HEK293 (cell line): ENCODE measurements around the gene FAM83C.

Experiments
- CTCF ChIA-PET: fragments of 350-600 bp; formaldehyde crosslinking; extraction: SDS; loops from one replicate; lab custom pipeline; 2021; ENCODE audit warnings: antibody characterized with exemption; lab: Yijun Ruan, JAX
- POLR2A ChIA-PET: fragments of 300-600 bp; formaldehyde crosslinking; extraction: SDS; loops from one replicate; lab custom pipeline; 2020; ENCODE audit warnings: antibody characterized with exemption, inconsistent platforms; lab: Yijun Ruan, JAX
- H3K27ac ChIP-seq: fragments of 200-500 bp; sonication (Bioruptor generic); 2 replicates; pipeline ENCODE4 v1.5.1; 2014; ENCODE audit warnings: low read depth, low read length, control low read depth, inconsistent platforms; ENCODE audit errors: extremely low read depth
- H3K36me3 ChIP-seq, 2 experiments: fragments of 200-500 bp in 1 of 2; sonication (Bioruptor generic) in 1 of 2; 1 replicate in 1 of 2; 2 replicates in 1 of 2; pipeline ENCODE4 v1.5.1; 2014 to 2017; ENCODE audit warnings: inconsistent platforms in 2 of 2, low read length in 2 of 2; ENCODE audit not compliant: control insufficient read depth in 2 of 2, insufficient read depth in 1 of 2
- H3K4me1 ChIP-seq: fragments of 200-500 bp; sonication (Bioruptor generic); 2 replicates; pipeline ENCODE4 v1.5.1; 2014; ENCODE audit warnings: mild to moderate bottlenecking, low read length, inconsistent platforms; ENCODE audit not compliant: control insufficient read depth, insufficient read depth
- H3K4me3 ChIP-seq: 2 replicates; pipeline ENCODE4 v1.5.1; 2011; ENCODE audit warnings: low read depth, mild to moderate bottlenecking, control low read depth, low read length, moderate library complexity
- H3K9me3 ChIP-seq: fragments of 200-500 bp; sonication (Bioruptor generic); 2 replicates; pipeline ENCODE4 v1.5.1; 2014; ENCODE audit warnings: low read depth, low read length, inconsistent platforms; ENCODE audit not compliant: control insufficient read depth, insufficient read depth
- GLI2 ChIP-seq: fragments of 450-650 bp; formaldehyde crosslinking; IDR thresholded peaks from 2 replicates; pipeline ENCODE4; 2017; ENCODE audit warnings: missing biosample characterization, missing genetic modification characterization, low read depth, borderline replicate concordance
- HOXC10 ChIP-seq: sonication (generic); formaldehyde crosslinking; IDR thresholded peaks from 2 replicates; pipeline ENCODE4 v1.8.1; 2023; ENCODE audit warnings: mild to moderate bottlenecking, missing genetic modification reagents
- MEIS1 ChIP-seq: sonication (generic); formaldehyde crosslinking; IDR thresholded peaks from 2 replicates; pipeline ENCODE4 v1.8.1; 2022; ENCODE audit warnings: missing genetic modification reagents, mild to moderate bottlenecking, borderline replicate concordance
- TSHZ1 ChIP-seq: fragments of 450-650 bp; formaldehyde crosslinking; IDR thresholded peaks from 2 replicates; pipeline ENCODE4 v1.5.1; 2016; ENCODE audit warnings: missing biosample characterization, missing genetic modification characterization, borderline replicate concordance
- ZBTB1 ChIP-seq: fragments of 450-650 bp; formaldehyde crosslinking; IDR thresholded peaks from 2 replicates; pipeline ENCODE4 v1.5.1; 2016; ENCODE audit warnings: missing biosample characterization, missing genetic modification characterization
- ZBTB17 ChIP-seq: fragments of 450-650 bp; formaldehyde crosslinking; IDR thresholded peaks from 2 replicates; pipeline ENCODE4 v1.5.1; 2016; ENCODE audit warnings: missing biosample characterization, missing genetic modification characterization
- ZBTB48 ChIP-seq: fragments of 450-650 bp; formaldehyde crosslinking; IDR thresholded peaks from 2 replicates; pipeline ENCODE4 v1.5.1; 2016; ENCODE audit warnings: missing biosample characterization, missing genetic modification characterization
- ZNF121 ChIP-seq: fragments of 450-650 bp; formaldehyde crosslinking; IDR thresholded peaks from 2 replicates; pipeline ENCODE4 v1.5.1; 2016; ENCODE audit warnings: missing biosample characterization, missing genetic modification characterization
- ZNF133 ChIP-seq: fragments of 450-650 bp; formaldehyde crosslinking; IDR thresholded peaks from 2 replicates; pipeline ENCODE4 v1.5.1; 2016; ENCODE audit warnings: missing biosample characterization, missing genetic modification characterization
- ZNF175 ChIP-seq: fragments of 450-650 bp; formaldehyde crosslinking; IDR thresholded peaks from 2 replicates; pipeline ENCODE4 v1.5.1; 2016; ENCODE audit warnings: missing biosample characterization, missing genetic modification characterization
- ZNF202 ChIP-seq: fragments of 450-650 bp; formaldehyde crosslinking; IDR thresholded peaks from 2 replicates; pipeline ENCODE4 v1.5.1; 2016; ENCODE audit warnings: missing biosample characterization, missing genetic modification characterization, borderline replicate concordance
- ZNF223 ChIP-seq: fragments of 450-650 bp; formaldehyde crosslinking; IDR thresholded peaks from 2 replicates; pipeline ENCODE4 v1.5.1; 2016; ENCODE audit warnings: missing biosample characterization, missing genetic modification characterization
- ZNF248 ChIP-seq: fragments of 450-650 bp; formaldehyde crosslinking; IDR thresholded peaks from 2 replicates; pipeline ENCODE4 v1.5.1; 2017; ENCODE audit warnings: missing biosample characterization, missing genetic modification characterization
- ZNF37A ChIP-seq: fragments of 450-650 bp; IDR thresholded peaks from 2 replicates; pipeline ENCODE4 v1.5.1; 2018; ENCODE audit warnings: missing biosample characterization, missing genetic modification characterization
- ZNF423 ChIP-seq: fragments of 450-650 bp; formaldehyde crosslinking; IDR thresholded peaks from 2 replicates; pipeline ENCODE4 v1.5.1; 2016; ENCODE audit warnings: missing biosample characterization, missing genetic modification characterization
- ZNF449 ChIP-seq: fragments of 450-650 bp; formaldehyde crosslinking; IDR thresholded peaks from 2 replicates; pipeline ENCODE4 v1.5.1; 2017; ENCODE audit warnings: missing biosample characterization, mild to moderate bottlenecking, missing genetic modification characterization, moderate library complexity
- ZNF48 ChIP-seq: fragments of 450-650 bp; formaldehyde crosslinking; IDR thresholded peaks from 2 replicates; pipeline ENCODE4 v1.5.1; 2016; ENCODE audit warnings: missing biosample characterization, missing genetic modification characterization
- ZNF501 ChIP-seq: fragments of 450-650 bp; formaldehyde crosslinking; IDR thresholded peaks from 2 replicates; pipeline ENCODE4 v1.5.1; 2016; ENCODE audit warnings: missing biosample characterization, missing genetic modification characterization
- ZNF549 ChIP-seq: fragments of 450-650 bp; IDR thresholded peaks from 2 replicates; pipeline ENCODE4 v1.5.1; 2018; ENCODE audit warnings: missing biosample characterization, missing genetic modification characterization, mild to moderate bottlenecking, inconsistent platforms, moderate library complexity
- ZNF561 ChIP-seq: fragments of 450-650 bp; IDR thresholded peaks from 2 replicates; pipeline ENCODE4 v1.5.1; 2018; ENCODE audit warnings: missing biosample characterization, missing genetic modification characterization, borderline replicate concordance
- ZNF626 ChIP-seq: fragments of 450-650 bp; sonication (Bioruptor Pico); formaldehyde crosslinking; IDR thresholded peaks from 2 replicates; pipeline ENCODE4 v1.5.1; 2018; ENCODE audit warnings: missing biosample characterization, missing genetic modification characterization, inconsistent platforms
- ZNF639 ChIP-seq: fragments of 450-650 bp; formaldehyde crosslinking; IDR thresholded peaks from 2 replicates; pipeline ENCODE4 v1.5.1; 2016; ENCODE audit warnings: missing biosample characterization, missing genetic modification characterization
- ZNF654 ChIP-seq: fragments of 450-650 bp; formaldehyde crosslinking; IDR thresholded peaks from 2 replicates; pipeline ENCODE4 v1.5.1; 2016; ENCODE audit warnings: low read depth, missing biosample characterization, missing genetic modification characterization
- ZNF664 ChIP-seq: fragments of 450-650 bp; formaldehyde crosslinking; IDR thresholded peaks from 2 replicates; pipeline ENCODE4 v1.5.1; 2016; ENCODE audit warnings: missing biosample characterization, missing genetic modification characterization
- TF ChIP-seq, protein P1 (sequence below): fragments of 450-650 bp; formaldehyde crosslinking; IDR thresholded peaks from 2 replicates; pipeline ENCODE4 v1.5.1; 2016; ENCODE audit warnings: missing biosample characterization, missing genetic modification characterization
- TF ChIP-seq, protein P2 (sequence below): fragments of 450-650 bp; formaldehyde crosslinking; conservative IDR thresholded peaks from 2 replicates; pipeline ENCODE4 v1.5.1; 2016; ENCODE audit warnings: low read depth, missing biosample characterization, missing genetic modification characterization

The FAM83C gene

GRCh38 chr20:35319192-35319870, 27.1 kb upstream of the FAM83C start:
- ChIA-PET POLR2A (interaction anchor here (0.5 to 2.9 kb wide), 3 partner anchors 14 to 226 kb away, joined by 3 to 14 read pairs (median 3); no protein-coding TSS in a partner anchor), CTCF (interaction anchor here (1.2 to 3.6 kb wide), 3 partner anchors 10 to 15 kb away, joined by 4 to 66 read pairs (median 12); no protein-coding TSS in a partner anchor)
- H3K36me3 ChIP-seq: no peaks in the 10 kb centered on the region
- peaks cover 34% of the 10 kb centered on the region for H3K4me1 ChIP-seq
- H3K9me3 ChIP-seq: no peaks in the 10 kb centered on the region
- H3K27ac ChIP-seq: peak overlapping the region; percentile 65
- H3K4me3 ChIP-seq: no peak overlapping the region
- TF ChIP-seq ZNF423 (no peak; the same call in 1 of the 2 replicates), ZNF133 (tag by site-specific recombination) (no peak), ZNF223 (no peak), ZBTB1 (tag by site-specific recombination) (0 out of 2 replicates have a peak, but pooled peaks have one; percentile 33), ZNF664 (peak; percentile 97), ZNF37A (tag by site-specific recombination) (no peak), TSHZ1 (tag by site-specific recombination) (peak; percentile 87), ZNF639 (tag by site-specific recombination) (peak; percentile 99), GLI2 (tag by site-specific recombination) (peak; percentile 97), ZNF248 (no peak), ZNF501 (tag by site-specific recombination) (no peak), ZNF121 (tag by site-specific recombination) (no peak), ZNF449 (tag by site-specific recombination) (no peak; the same call in 1 of the 2 replicates), ZNF561 (tag by site-specific recombination) (peak; percentile 82), ZNF202 (tag by site-specific recombination) (no peak), ZBTB48 (tag by site-specific recombination) (0 out of 2 replicates have a peak, but pooled peaks have one; percentile 62), ZNF48 (tag by site-specific recombination) (no peak), ZNF175 (tag by site-specific recombination) (no peak), ZNF549 (tag by site-specific recombination) (no peak), HOXC10 (no peak), ZNF654 (tag by site-specific recombination) (no peak; the same call in 1 of the 2 replicates), ZBTB17 (tag by site-specific recombination) (peak; percentile 89), ZNF626 (tag by site-specific recombination) (no peak), MEIS1 (CRISPR knock-in tag) (no peak)
- TF ChIP-seq, protein P1, sequence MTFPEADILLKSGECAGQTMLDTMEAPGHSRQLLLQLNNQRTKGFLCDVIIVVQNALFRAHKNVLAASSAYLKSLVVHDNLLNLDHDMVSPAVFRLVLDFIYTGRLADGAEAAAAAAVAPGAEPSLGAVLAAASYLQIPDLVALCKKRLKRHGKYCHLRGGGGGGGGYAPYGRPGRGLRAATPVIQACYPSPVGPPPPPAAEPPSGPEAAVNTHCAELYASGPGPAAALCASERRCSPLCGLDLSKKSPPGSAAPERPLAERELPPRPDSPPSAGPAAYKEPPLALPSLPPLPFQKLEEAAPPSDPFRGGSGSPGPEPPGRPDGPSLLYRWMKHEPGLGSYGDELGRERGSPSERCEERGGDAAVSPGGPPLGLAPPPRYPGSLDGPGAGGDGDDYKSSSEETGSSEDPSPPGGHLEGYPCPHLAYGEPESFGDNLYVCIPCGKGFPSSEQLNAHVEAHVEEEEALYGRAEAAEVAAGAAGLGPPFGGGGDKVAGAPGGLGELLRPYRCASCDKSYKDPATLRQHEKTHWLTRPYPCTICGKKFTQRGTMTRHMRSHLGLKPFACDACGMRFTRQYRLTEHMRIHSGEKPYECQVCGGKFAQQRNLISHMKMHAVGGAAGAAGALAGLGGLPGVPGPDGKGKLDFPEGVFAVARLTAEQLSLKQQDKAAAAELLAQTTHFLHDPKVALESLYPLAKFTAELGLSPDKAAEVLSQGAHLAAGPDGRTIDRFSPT (tag by site-specific recombination): peak; percentile 83
- TF ChIP-seq, protein P2, sequence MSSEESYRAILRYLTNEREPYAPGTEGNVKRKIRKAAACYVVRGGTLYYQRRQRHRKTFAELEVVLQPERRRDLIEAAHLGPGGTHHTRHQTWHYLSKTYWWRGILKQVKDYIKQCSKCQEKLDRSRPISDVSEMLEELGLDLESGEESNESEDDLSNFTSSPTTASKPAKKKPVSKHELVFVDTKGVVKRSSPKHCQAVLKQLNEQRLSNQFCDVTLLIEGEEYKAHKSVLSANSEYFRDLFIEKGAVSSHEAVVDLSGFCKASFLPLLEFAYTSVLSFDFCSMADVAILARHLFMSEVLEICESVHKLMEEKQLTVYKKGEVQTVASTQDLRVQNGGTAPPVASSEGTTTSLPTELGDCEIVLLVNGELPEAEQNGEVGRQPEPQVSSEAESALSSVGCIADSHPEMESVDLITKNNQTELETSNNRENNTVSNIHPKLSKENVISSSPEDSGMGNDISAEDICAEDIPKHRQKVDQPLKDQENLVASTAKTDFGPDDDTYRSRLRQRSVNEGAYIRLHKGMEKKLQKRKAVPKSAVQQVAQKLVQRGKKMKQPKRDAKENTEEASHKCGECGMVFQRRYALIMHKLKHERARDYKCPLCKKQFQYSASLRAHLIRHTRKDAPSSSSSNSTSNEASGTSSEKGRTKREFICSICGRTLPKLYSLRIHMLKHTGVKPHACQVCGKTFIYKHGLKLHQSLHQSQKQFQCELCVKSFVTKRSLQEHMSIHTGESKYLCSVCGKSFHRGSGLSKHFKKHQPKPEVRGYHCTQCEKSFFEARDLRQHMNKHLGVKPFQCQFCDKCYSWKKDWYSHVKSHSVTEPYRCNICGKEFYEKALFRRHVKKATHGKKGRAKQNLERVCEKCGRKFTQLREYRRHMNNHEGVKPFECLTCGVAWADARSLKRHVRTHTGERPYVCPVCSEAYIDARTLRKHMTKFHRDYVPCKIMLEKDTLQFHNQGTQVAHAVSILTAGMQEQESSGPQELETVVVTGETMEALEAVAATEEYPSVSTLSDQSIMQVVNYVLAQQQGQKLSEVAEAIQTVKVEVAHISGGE (tag by site-specific recombination): peak; percentile 57; the same call in 1 of the 2 replicates
